Measurements from ENCODE around the gene TRUB2.
"Not testable (repeated sequence)": the region's sequence is repeated elsewhere in the genome, so short reads cannot be mapped to it uniquely, and the experiment has no call there.

The TRUB2 gene

GRCh38 chr9:128296340-128297220, 25.7 kb downstream of the TRUB2 start:
- Mint-ChIP-seq H3K27me3 (no peaks in the 10 kb centered on the region), H3K4me3 (no peak overlapping the region), H3K27ac (no peak overlapping the region), H3K4me1 (ENCODE audit: low read depth) (no peaks in the 10 kb centered on the region), H3K9me3 (ENCODE audit: low read depth) (no peaks in the 10 kb centered on the region), H3K36me3 (peaks cover 4% of the 10 kb centered on the region)

GRCh38 chr9:128294142-128294541, 28.1 kb downstream of the TRUB2 start:
- Mint-ChIP-seq H3K4me1 (ENCODE audit: low read depth) (no peaks in the 10 kb centered on the region), H3K27me3 (no peaks in the 10 kb centered on the region), H3K9me3 (ENCODE audit: low read depth) (no peaks in the 10 kb centered on the region), H3K4me3 (no peak overlapping the region), H3K27ac (no peak overlapping the region), H3K36me3 (peaks cover 4% of the 10 kb centered on the region)

GRCh38 chr9:128293091-128293490, 29.2 kb downstream of the TRUB2 start:
- Mint-ChIP-seq H3K36me3 (peaks cover 4% of the 10 kb centered on the region), H3K27ac (no peak overlapping the region), H3K4me3 (no peak overlapping the region), H3K27me3 (no peaks in the 10 kb centered on the region), H3K9me3 (ENCODE audit: low read depth) (no peaks in the 10 kb centered on the region), H3K4me1 (ENCODE audit: low read depth) (no peaks in the 10 kb centered on the region)

- peaks cover 8% of the 10 kb centered on the region for H3K36me3 Mint-ChIP-seq
- H3K27ac Mint-ChIP-seq, result no peak overlapping the region
- H3K9me3 Mint-ChIP-seq (ENCODE audit: low read depth), result no peaks in the 10 kb centered on the region
These were observed 30.2 kb downstream of the TRUB2 start for GRCh38 chr9:128292009-128292408.

GRCh38 chr9:128288273-128289004, 33.8 kb downstream of the TRUB2 start:
- Mint-ChIP-seq H3K4me3 (no peak overlapping the region), H3K4me1 (ENCODE audit: low read depth) (no peaks in the 10 kb centered on the region), H3K27ac (no peak overlapping the region), H3K36me3 (peaks cover 6% of the 10 kb centered on the region), H3K9me3 (ENCODE audit: low read depth) (no peaks in the 10 kb centered on the region), H3K27me3 (no peaks in the 10 kb centered on the region)

More at GRCh38 chr9:128292009-128292408, 30.2 kb downstream of the TRUB2 start:
- Mint-ChIP-seq H3K27me3 (no peaks in the 10 kb centered on the region), H3K4me3 (no peak overlapping the region), H3K4me1 (ENCODE audit: low read depth) (no peaks in the 10 kb centered on the region)

- no peaks in the 10 kb centered on the region for H3K9me3 Mint-ChIP-seq (ENCODE audit: low read depth)
- H3K4me3 Mint-ChIP-seq, result no peak overlapping the region
- H3K27me3 Mint-ChIP-seq, result no peaks in the 10 kb centered on the region
- no peak overlapping the region for H3K27ac Mint-ChIP-seq
- H3K36me3 Mint-ChIP-seq, result peaks cover 5% of the 10 kb centered on the region
- H3K4me1 Mint-ChIP-seq (ENCODE audit: low read depth), result no peaks in the 10 kb centered on the region
These were observed 35.8 kb downstream of the TRUB2 start for GRCh38 chr9:128286440-128286839.

- H3K27ac Mint-ChIP-seq, result no peak overlapping the region
- H3K4me3 Mint-ChIP-seq, result no peak overlapping the region
- no peaks in the 10 kb centered on the region for H3K9me3 Mint-ChIP-seq (ENCODE audit: low read depth)
- peaks cover 7% of the 10 kb centered on the region for H3K36me3 Mint-ChIP-seq
- H3K27me3 Mint-ChIP-seq, result no peaks in the 10 kb centered on the region
- H3K4me1 Mint-ChIP-seq (ENCODE audit: low read depth), result peaks cover under 1% of the 10 kb centered on the region
These were observed 37.0 kb downstream of the TRUB2 start for GRCh38 chr9:128285033-128285784.

- no peaks in the 10 kb centered on the region for H3K27me3 Mint-ChIP-seq
- peaks cover 3% of the 10 kb centered on the region for H3K36me3 Mint-ChIP-seq
- no peak overlapping the region for H3K27ac Mint-ChIP-seq
- H3K4me3 Mint-ChIP-seq, result no peak overlapping the region
- H3K4me1 Mint-ChIP-seq (ENCODE audit: low read depth), result peaks cover 12% of the 10 kb centered on the region
- no peaks in the 10 kb centered on the region for H3K9me3 Mint-ChIP-seq (ENCODE audit: low read depth)
These were observed 39.7 kb downstream of the TRUB2 start for GRCh38 chr9:128282500-128282899.

GRCh38 chr9:128280084-128280622, 42.1 kb downstream of the TRUB2 start:
- Mint-ChIP-seq H3K27ac (no peak overlapping the region), H3K9me3 (ENCODE audit: low read depth) (no peaks in the 10 kb centered on the region), H3K36me3 (peaks cover 3% of the 10 kb centered on the region), H3K4me1 (ENCODE audit: low read depth) (peaks cover 26% of the 10 kb centered on the region), H3K27me3 (no peaks in the 10 kb centered on the region), H3K4me3 (no peak overlapping the region)

GRCh38 chr9:128279088-128280073, 42.9 kb downstream of the TRUB2 start:
- H3K4me3 Mint-ChIP-seq; H3K36me3 Mint-ChIP-seq; H3K9me3 Mint-ChIP-seq (ENCODE audit: low read depth); H3K27me3 Mint-ChIP-seq; H3K27ac Mint-ChIP-seq: not testable (repeated sequence)
- H3K4me1 Mint-ChIP-seq (ENCODE audit: low read depth), result peaks cover 32% of the 10 kb centered on the region

- Mint-ChIP-seq H3K27me3 (no peaks in the 10 kb centered on the region), H3K36me3 (peaks cover 3% of the 10 kb centered on the region), H3K9me3 (ENCODE audit: low read depth) (no peaks in the 10 kb centered on the region), H3K27ac (peak overlapping the region; percentile 93), H3K4me3 (peak overlapping the region; percentile 95), H3K4me1 (ENCODE audit: low read depth) (peaks cover 35% of the 10 kb centered on the region)
These were observed 45.5 kb downstream of the TRUB2 start for GRCh38 chr9:128276574-128277270.

- H3K36me3 Mint-ChIP-seq, result no peaks in the 10 kb centered on the region
- H3K4me1 Mint-ChIP-seq (ENCODE audit: low read depth), result peaks cover 35% of the 10 kb centered on the region
- peak within 1 kb of the TSS; percentile 95 for H3K4me3 Mint-ChIP-seq
- H3K9me3 Mint-ChIP-seq (ENCODE audit: low read depth), result no peaks in the 10 kb centered on the region
- H3K27ac Mint-ChIP-seq, result peak within 1 kb of the TSS; percentile 93
- H3K27me3 Mint-ChIP-seq, result no peaks in the 10 kb centered on the region
These were observed 46.2 kb downstream of the TRUB2 start, which contains the start of gene SWI5 for GRCh38 chr9:128276008-128276573. SWI5 (plus strand) TSS chr9:128276276.
